HG02973 (cell line): Measurements from ENCODE around the gene RNF113A.
"Not testable (repeated sequence)": the region's sequence is repeated elsewhere in the genome, so short reads cannot be mapped to it uniquely, and the experiment has no call there.

ENCODE experiments used
- ATAC-seq: cut with Tn5 transposase; IDR thresholded peaks from one replicate; pipeline ENCODE4 v1.9.1; 2021; ENCODE audit warnings: moderate library complexity; ENCODE audit not compliant: unreplicated experiment

Gene RNF113A

DNA sequence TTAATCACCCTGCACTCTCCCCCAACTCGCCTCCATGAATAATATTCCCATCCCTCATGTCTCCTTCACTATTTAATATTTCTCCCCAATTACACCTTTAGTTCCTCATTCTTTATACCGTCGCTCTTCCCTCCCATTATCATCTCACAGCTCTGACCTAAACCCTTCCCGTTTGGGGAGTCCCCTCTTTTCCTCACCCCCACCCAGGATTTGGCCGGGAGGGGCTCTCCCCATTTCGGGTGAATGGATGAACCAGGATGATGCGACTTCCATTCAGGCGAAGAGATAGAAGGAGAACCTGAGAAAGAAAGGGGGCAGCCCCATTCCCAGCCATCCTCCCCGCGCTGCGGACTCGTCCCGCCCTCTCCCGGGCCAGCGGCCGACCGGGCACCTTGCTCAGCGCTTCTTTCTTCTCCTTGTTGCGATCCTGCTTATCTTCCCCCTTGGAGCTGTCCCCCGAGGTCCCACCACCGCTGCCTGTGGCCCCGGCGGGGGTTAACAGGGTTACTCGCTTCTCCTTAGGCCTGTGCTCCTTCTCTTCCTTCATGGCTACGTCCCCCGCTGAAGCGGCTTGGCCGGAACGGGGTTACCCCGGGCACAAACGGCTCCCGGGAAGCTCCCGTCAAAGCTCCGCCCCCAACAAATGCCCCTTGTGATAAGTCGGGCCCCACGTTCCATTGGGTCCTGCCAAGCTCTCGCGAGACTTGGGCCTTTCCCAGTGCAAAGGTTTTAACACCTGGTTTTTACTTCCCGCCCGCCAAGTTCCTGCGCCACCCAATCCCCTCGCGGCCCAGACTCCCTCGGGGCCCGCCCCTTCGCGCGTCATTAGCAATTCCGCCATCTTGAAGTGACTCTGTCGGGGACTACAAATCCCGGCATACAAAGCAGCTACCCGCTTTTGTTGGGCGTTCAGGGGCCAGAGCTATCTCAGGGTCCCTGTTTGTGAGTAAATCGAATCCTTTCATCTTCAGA lies 18.9 kb downstream of the RNF113A start, which contains the start of gene UPF3B:
Gene UPF3B, minus strand, starts transcription at position 582 of the 972 bp plus-strand sequence. Its CDS starts 35 bp downstream, at position 547.
- peak; percentile 95 for ATAC-seq

- ATAC-seq: no peak
These were observed 37.6 kb downstream of the RNF113A start for GRCh38 chrX:119833905-119834304.

DNA sequence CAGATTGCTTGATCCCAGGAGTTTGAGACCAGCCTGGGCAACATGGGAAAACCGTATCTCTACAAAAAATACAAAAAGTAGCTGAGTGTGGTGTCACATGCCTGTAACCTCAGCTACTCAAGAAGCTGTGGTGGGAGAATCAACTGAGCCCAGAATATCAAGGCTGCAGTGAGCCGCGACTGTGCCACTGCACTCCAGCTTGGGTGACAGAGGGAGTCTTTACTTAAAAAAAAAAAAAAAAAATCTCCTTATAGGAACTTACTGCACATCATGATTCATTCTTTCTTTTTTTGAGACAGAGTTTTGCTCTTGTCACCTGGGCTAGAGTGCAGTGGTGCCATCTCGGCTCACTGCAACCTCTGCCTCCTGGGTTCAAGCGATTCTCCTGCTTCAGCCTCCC lies 43.1 kb downstream of the RNF113A start:
- ATAC-seq: no peak

GRCh38 chrX:119826399-119826959 lies 45.1 kb downstream of the RNF113A start:
- ATAC-seq: no peak

DNA sequence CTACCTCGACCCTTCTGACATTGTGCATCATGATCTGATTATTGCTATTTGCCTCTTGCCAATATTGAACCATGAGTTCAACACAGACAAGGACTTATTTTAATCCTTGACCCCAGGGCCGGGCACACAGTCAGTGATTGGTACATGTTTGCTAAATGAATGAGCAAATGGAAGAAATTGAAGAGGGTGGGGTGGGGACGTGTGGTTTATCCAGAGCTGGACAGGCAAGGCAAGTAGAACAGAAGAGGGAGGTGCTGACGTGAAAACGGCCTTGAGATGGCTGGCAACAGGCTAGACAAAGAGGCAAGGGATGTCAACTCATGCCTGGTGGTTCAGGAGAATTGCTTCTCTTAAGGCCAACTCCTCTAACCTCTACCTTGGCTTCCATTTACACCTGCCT lies 47.3 kb downstream of the RNF113A start:
- ATAC-seq: not testable (repeated sequence)

- peak; percentile 94 for ATAC-seq
These were observed 49.8 kb downstream of the RNF113A start for GRCh38 chrX:119821703-119822102.
